Neural progenitor cell (in vitro differentiated cells): ENCODE data around the gene TRMT10B.

Experiments used
- EZH2 ChIP-seq: fragments of 200-600 bp; sonication (generic); IDR thresholded peaks from 2 replicates; pipeline ENCODE4 v1.6.1; 2017; ENCODE audit warnings: antibody characterized with exemption, mild to moderate bottlenecking, moderate library complexity
- EZH2phosphoT487 ChIP-seq: fragments of 200-600 bp; sonication (generic); IDR thresholded peaks from 2 replicates; pipeline ENCODE4 v1.6.1; 2017; ENCODE audit warnings: antibody characterized with exemption
- TF ChIP-seq, protein P1 (sequence below): fragments of 200-600 bp; sonication (generic); IDR thresholded peaks from 2 replicates; pipeline ENCODE4 v1.5.1; 2017; ENCODE audit warnings: antibody characterized with exemption, mild to moderate bottlenecking

DNA sequence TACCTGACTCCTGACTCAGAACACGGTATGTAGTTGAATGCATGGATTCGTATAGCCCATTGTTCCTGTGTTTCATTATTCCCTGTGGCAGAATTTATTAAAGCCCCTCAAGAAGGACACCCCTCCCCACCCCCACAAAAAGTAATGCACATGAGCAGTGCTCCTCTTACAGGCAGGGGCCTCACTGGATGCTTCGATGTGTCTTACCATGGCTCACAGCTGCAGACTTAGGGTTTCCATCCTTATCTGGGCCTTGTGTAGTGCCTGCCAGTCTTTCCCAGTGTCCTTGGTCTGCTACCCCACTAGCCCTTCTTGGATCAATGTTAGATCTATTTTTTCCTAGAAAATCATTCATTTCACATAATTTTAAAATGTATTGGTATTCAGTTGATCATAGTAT, 16.4 kb downstream of the TRMT10B start:
- TF ChIP-seq, protein P1, sequence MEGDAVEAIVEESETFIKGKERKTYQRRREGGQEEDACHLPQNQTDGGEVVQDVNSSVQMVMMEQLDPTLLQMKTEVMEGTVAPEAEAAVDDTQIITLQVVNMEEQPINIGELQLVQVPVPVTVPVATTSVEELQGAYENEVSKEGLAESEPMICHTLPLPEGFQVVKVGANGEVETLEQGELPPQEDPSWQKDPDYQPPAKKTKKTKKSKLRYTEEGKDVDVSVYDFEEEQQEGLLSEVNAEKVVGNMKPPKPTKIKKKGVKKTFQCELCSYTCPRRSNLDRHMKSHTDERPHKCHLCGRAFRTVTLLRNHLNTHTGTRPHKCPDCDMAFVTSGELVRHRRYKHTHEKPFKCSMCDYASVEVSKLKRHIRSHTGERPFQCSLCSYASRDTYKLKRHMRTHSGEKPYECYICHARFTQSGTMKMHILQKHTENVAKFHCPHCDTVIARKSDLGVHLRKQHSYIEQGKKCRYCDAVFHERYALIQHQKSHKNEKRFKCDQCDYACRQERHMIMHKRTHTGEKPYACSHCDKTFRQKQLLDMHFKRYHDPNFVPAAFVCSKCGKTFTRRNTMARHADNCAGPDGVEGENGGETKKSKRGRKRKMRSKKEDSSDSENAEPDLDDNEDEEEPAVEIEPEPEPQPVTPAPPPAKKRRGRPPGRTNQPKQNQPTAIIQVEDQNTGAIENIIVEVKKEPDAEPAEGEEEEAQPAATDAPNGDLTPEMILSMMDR: no peak
- TF ChIP-seq EZH2 (no peak), EZH2phosphoT487 (no peak)
